ENCODE measurements around the gene RND3.

RND3 gene, protein sequence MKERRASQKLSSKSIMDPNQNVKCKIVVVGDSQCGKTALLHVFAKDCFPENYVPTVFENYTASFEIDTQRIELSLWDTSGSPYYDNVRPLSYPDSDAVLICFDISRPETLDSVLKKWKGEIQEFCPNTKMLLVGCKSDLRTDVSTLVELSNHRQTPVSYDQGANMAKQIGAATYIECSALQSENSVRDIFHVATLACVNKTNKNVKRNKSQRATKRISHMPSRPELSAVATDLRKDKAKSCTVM

GRCh38 chr2:150487537-150488429 lies at the start of gene RND3:
Gene RND3, minus strand, starts transcription at chr2:150487667. Its CDS starts 250 bp downstream, at chr2:150487417.
- in situ Hi-C loops (cut with HindIII; ENCODE audit: low sequenced_read_pairs) = no loop called here
- TF ChIP-seq CTCF (IDR thresholded peaks at IDR 0.05; ENCODE audit: low read depth, low read length, missing control alignments) = peak; percentile 84
- DNase-seq (ENCODE audit: low read depth) = peak; percentile 99
- H3K4me3 ChIP-seq (ENCODE audit: low read depth, low read length) = peak within 1 kb of the TSS; percentile 64

GRCh38 chr2:150535176-150535575 lies 47.7 kb upstream of the RND3 start:
- in situ Hi-C loops (cut with HindIII; ENCODE audit: low sequenced_read_pairs) = no loop called here
- DNase-seq (ENCODE audit: low read depth) = no peak
- TF ChIP-seq CTCF (IDR thresholded peaks at IDR 0.05; ENCODE audit: low read depth, low read length, missing control alignments) = no peak
- no peak overlapping the region for H3K4me3 ChIP-seq (ENCODE audit: low read depth, low read length)

GRCh38 chr2:150532879-150533278 lies 45.4 kb upstream of the RND3 start:
- TF ChIP-seq CTCF (IDR thresholded peaks at IDR 0.05; ENCODE audit: low read depth, low read length, missing control alignments) = no peak
- H3K4me3 ChIP-seq (ENCODE audit: low read depth, low read length) = no peak overlapping the region
- DNase-seq (ENCODE audit: low read depth) = no peak
- in situ Hi-C loops (cut with HindIII; ENCODE audit: low sequenced_read_pairs) = no loop called here

DNA sequence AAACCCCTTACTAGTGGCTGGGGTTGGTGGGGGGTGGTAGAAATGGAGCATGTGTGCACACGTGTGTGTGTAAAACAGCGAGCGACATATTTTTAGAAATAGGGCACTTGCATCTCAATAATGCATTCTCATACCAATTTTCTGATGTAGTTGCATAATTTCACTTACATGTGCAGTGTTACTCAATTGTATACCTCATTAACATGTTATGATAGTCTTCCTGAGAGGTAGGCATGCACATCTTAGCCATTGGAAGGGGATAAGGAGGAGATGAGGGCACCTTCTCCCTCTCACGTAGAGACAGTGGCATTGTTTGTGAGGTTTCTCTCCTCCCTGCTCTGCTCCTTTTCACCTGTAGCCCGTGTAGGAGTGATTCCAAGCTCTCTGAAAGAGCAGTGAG lies 44.6 kb upstream of the RND3 start:
- no peak for DNase-seq (ENCODE audit: low read depth)
- in situ Hi-C loops (cut with HindIII; ENCODE audit: low sequenced_read_pairs) = no loop called here
- TF ChIP-seq CTCF (IDR thresholded peaks at IDR 0.05; ENCODE audit: low read depth, low read length, missing control alignments) = no peak
- H3K4me3 ChIP-seq (ENCODE audit: low read depth, low read length) = no peak overlapping the region

DNA sequence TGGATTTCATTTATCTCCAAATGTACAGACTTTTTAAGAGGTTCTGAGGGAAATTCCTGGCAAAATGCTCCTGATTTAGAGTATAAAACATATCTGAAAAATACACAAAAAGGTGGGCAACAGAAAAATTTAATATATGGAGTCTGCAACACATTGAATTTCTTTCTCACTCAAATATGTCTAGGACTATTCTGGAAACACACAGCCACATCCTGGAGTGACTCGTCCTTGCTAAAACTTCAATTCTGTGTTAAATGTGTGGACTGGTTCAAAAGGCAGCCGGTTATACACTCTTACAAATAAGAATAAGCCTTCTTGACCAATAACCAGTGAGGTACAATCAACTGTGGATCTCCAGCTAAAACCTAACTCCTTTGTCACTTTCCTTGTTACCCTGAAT lies 44.1 kb upstream of the RND3 start:
- TF ChIP-seq CTCF (IDR thresholded peaks at IDR 0.05; ENCODE audit: low read depth, low read length, missing control alignments) = no peak
- H3K4me3 ChIP-seq (ENCODE audit: low read depth, low read length) = no peak overlapping the region
- in situ Hi-C loops (cut with HindIII; ENCODE audit: low sequenced_read_pairs) = no loop called here
- DNase-seq (ENCODE audit: low read depth) = no peak

- TF ChIP-seq CTCF (IDR thresholded peaks at IDR 0.05; ENCODE audit: low read depth, low read length, missing control alignments) = no peak
- DNase-seq (ENCODE audit: low read depth) = no peak
- H3K4me3 ChIP-seq (ENCODE audit: low read depth, low read length) = no peak overlapping the region
- in situ Hi-C loops (cut with HindIII; ENCODE audit: low sequenced_read_pairs) = no loop called here
Observed at GRCh38 chr2:150530168-150530567, 42.7 kb upstream of the RND3 start.

Data from astrocyte of the cerebellum (primary cell).